Mucosa of descending colon (tissue), 3 donors: ENCODE results near the gene SLC16A5. TPM values are rescaled to one million over a fixed set of nuclear protein-coding genes. Genes with fewer than 3 reads are reported as not detected.

Source experiments
- ATAC-seq: fragments of 200-7000 bp; cut with Tn5 transposase; one replicate; pipeline ENCODE4 v1.9.1; 2020; ENCODE audit warnings: mild to moderate bottlenecking, moderate library complexity
- DNase-seq, 3 donors: peaks; one replicate each; pipeline ENCODE4 v3.0.0-alpha.2; 2020
- H3K36me3 ChIP-seq: fragments of 200-600 bp; one replicate; pipeline ENCODE4 v1.8.0; 2021; ENCODE audit warnings: low read depth, mild to moderate bottlenecking
- H3K4me1 ChIP-seq: fragments of 200-600 bp; one replicate; pipeline ENCODE4 v1.8.0; 2021; ENCODE audit warnings: low read depth, mild to moderate bottlenecking
- H3K4me3 ChIP-seq: fragments of 200-600 bp; one replicate; pipeline ENCODE4 v1.8.0; 2021; ENCODE audit warnings: mild to moderate bottlenecking
- H3K9me3 ChIP-seq: fragments of 200-600 bp; one replicate; pipeline ENCODE4 v1.8.0; 2021; ENCODE audit warnings: mild to moderate bottlenecking
- CTCF ChIP-seq: fragments of 200-600 bp; IDR thresholded peaks from one replicate; pipeline ENCODE4 v1.8.0; 2022; ENCODE audit warnings: antibody characterized with exemption, mild to moderate bottlenecking
- intact Hi-C, 2 donors: fragments of 100-400 bp; cut with DNase I in 1 of 2; cut with micrococcal nuclease in 1 of 2; formaldehyde crosslinking; loops; one replicate each; pipeline versions ENCODE4 v1.11.0 to v1.11.1; 2022; cut with DNase I, micrococcal nuclease
- total RNA-seq, 3 donors: library from RNA; stranded (reverse); fragmentation: NEBNext Ultra II Directional in 2 of 3; extraction: Animal tissue kit (Norgen Biotek cat#: 25700) in 2 of 3; gene quantifications; one replicate each; pipeline versions ENCODE4 v1.2.1 to v1.2.4, GENCODE V29; 2021 to 2023
- donor health status: DM: no; HTN: no; CAD: no; lungs with moderate emphysema.
- donor health status: DM: no; HTN: no; CAD: no.
- donor health status: DM: no; HTN: yes; CAD: no.

The SLC16A5 gene
- total RNA-seq, 3 donors from 2014 or later, result 18.2 to 58.8 (median 26.4) TPM

- Histone ChIP-seq H3K9me3 (no peaks in the 10 kb centered on the region), H3K4me3 (peak within 1 kb of the TSS; percentile 82), H3K4me1 (peaks cover 16% of the 10 kb centered on the region), H3K36me3 (peaks cover 2% of the 10 kb centered on the region)
- intact Hi-C loops, result no loop called here
- no peak for TF ChIP-seq CTCF
- peak; percentile 96 to 97 (median 96) for DNase-seq
- peak; percentile 99 for ATAC-seq
These were observed 41.1 kb upstream of the SLC16A5 start, which contains the start of the genes ATP5PD and KCTD2 for GRCh38 chr17:75046407-75047289. TSS of gene ATP5PD (minus strand) at chr17:75046969. CDS start at chr17:75042650, 4,319 bp downstream. TSS of gene KCTD2 (plus strand) at chr17:75047225. CDS start at chr17:75047251, 26 bp downstream.

- Histone ChIP-seq H3K36me3 (no peaks in the 10 kb centered on the region), H3K4me1 (peaks cover 16% of the 10 kb centered on the region), H3K4me3 (peak overlapping the region; percentile 82), H3K9me3 (no peaks in the 10 kb centered on the region)
- DNase-seq (peak; percentile 61 to 77 (median 69)), ATAC-seq (no peak)
- no peak for TF ChIP-seq CTCF
- intact Hi-C loops, result no loop called here
These were observed 40.2 kb upstream of the SLC16A5 start for GRCh38 chr17:75047398-75048098.

GRCh38 chr17:75048249-75048878, 39.4 kb upstream of the SLC16A5 start:
- H3K4me3 ChIP-seq, result no peak overlapping the region
- no peak for DNase-seq
- H3K4me1 ChIP-seq, result peaks cover 16% of the 10 kb centered on the region
- no peaks in the 10 kb centered on the region for H3K9me3 ChIP-seq
- intact Hi-C loops, result no loop called here
- no peaks in the 10 kb centered on the region for H3K36me3 ChIP-seq
- no peak for TF ChIP-seq CTCF
- no peak for ATAC-seq

DNA sequence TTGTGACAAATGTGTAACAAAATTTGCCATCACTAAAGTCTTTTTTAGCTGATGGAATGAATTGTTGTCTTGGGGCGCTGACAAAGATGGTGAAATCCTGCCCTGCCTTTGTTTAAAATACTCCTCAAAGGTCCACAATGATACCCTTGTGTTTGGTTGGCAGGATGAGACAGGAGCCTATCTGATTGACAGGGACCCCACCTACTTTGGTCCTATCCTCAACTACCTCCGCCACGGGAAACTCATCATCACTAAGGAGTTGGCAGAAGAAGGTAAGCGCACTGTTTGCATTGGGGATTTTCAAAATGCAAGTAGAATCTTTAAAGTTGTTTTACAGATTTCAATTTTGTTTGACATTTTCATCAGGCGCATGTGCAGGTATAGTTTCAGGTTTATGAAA, 38.7 kb upstream of the SLC16A5 start:
- no peak for TF ChIP-seq CTCF
- DNase-seq, result no peak
- intact Hi-C loops, result no loop called here
- H3K36me3 ChIP-seq, result no peaks in the 10 kb centered on the region
- no peak for ATAC-seq
- H3K4me3 ChIP-seq, result no peak overlapping the region
- H3K9me3 ChIP-seq, result no peaks in the 10 kb centered on the region
- peaks cover 16% of the 10 kb centered on the region for H3K4me1 ChIP-seq

DNA sequence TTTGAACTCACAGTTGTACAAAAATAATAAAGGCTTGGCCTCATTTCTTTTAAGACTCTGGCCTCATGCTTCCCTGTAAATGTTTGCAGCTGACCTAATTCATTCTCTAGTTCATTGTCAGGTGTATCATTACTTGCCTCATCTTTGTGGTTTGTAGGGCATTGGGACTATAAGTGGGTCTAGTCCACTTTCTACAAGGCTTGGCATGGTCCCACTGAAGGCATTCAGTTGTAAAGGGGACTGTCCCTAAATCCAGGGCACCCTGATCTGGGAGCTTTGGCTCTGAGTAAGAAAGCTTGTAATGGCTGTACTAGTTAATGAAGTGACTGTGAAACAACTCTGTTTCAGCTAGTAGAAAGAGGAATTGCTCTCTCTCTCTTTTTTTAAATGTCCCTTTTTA, 38.0 kb upstream of the SLC16A5 start:
- ATAC-seq, result no peak
- intact Hi-C loops, result no loop called here
- H3K9me3 ChIP-seq, result no peaks in the 10 kb centered on the region
- H3K4me3 ChIP-seq, result no peak overlapping the region
- no peaks in the 10 kb centered on the region for H3K36me3 ChIP-seq
- no peak for DNase-seq
- TF ChIP-seq CTCF, result no peak
- peaks cover 16% of the 10 kb centered on the region for H3K4me1 ChIP-seq
